Breast epithelium (tissue), 4 donors: ENCODE measurements around the gene CORO1C. TPM values are rescaled to one million over a fixed set of nuclear protein-coding genes. Genes with fewer than 3 reads are reported as not detected.

Experiments
- DNase-seq, 2 donors: peaks; one replicate each; pipeline ENCODE4 v3.0.0-alpha.2; 2019; ENCODE audit warnings: low spot score in 2 of 2
- H3K27ac ChIP-seq, 2 donors: fragments of 200-600 bp; sonication (generic) in 1 of 2; one replicate each; pipeline ENCODE4 v1.5.1; 2016 to 2019; ENCODE audit warnings: mild to moderate bottlenecking in 1 of 2
- H3K27me3 ChIP-seq, 2 donors: fragments of 200-600 bp; sonication (generic) in 1 of 2; one replicate each; pipeline versions ENCODE4 v1.5.1 to v1.6.0; 2017 to 2019; ENCODE audit warnings: control low read depth in 1 of 2, mild to moderate bottlenecking in 1 of 2
- H3K36me3 ChIP-seq: fragments of 200-600 bp; one replicate; pipeline ENCODE4 v1.5.1; 2019
- H3K4me1 ChIP-seq, 2 donors: fragments of 200-600 bp; sonication (generic); one replicate each; pipeline ENCODE4 v1.5.1; 2016 to 2019; ENCODE audit warnings: control low read depth in 1 of 2
- H3K4me3 ChIP-seq, 3 donors: fragments of 200-600 bp; sonication (generic); 1 replicate in 2 of 3; 2 replicates in 1 of 3; pipeline ENCODE4 v1.5.1; 2016 to 2019; ENCODE audit warnings: mild to moderate bottlenecking in 3 of 3, moderate library complexity in 2 of 3
- H3K9me3 ChIP-seq, 2 donors: fragments of 200-600 bp; sonication (generic) in 1 of 2; one replicate each; pipeline ENCODE4 v1.5.1; 2016 to 2019; ENCODE audit warnings: control low read depth in 1 of 2
- POLR2A ChIP-seq: fragments of 450-650 bp; IDR thresholded peaks from one replicate; pipeline ENCODE4 v1.6.1; 2016; ENCODE audit warnings: antibody characterized with exemption, mild to moderate bottlenecking, moderate library complexity
- POLR2AphosphoS5 ChIP-seq, 3 donors: sonication (generic); formaldehyde crosslinking; IDR thresholded peaks; one replicate each; pipeline ENCODE4 v1.6.1; 2017; ENCODE audit warnings: antibody characterized with exemption in 3 of 3
- intact Hi-C: fragments of 100-400 bp; cut with DNase I; formaldehyde crosslinking; loops from one replicate; pipeline ENCODE4 v1.15.1; 2023; ENCODE audit warnings: low total_unique reads
- total RNA-seq, 3 donors: library from RNA; depleted of rRNA; stranded (reverse); fragments of >200 nt; gene quantifications; one replicate each; pipeline ENCODE4 v1.1.0, GENCODE V29; 2016
- TF ChIP-seq, protein P1 (sequence below), 3 donors: fragments of 450-650 bp; IDR thresholded peaks; one replicate each; pipeline ENCODE4 v1.5.1; 2016 to 2017; ENCODE audit warnings: antibody characterized with exemption in 3 of 3, mild to moderate bottlenecking in 3 of 3, moderate library complexity in 3 of 3

The CORO1C gene
- total RNA-seq, 3 donors from 2014 or later, result 121 to 155 (median 149) TPM

DNA sequence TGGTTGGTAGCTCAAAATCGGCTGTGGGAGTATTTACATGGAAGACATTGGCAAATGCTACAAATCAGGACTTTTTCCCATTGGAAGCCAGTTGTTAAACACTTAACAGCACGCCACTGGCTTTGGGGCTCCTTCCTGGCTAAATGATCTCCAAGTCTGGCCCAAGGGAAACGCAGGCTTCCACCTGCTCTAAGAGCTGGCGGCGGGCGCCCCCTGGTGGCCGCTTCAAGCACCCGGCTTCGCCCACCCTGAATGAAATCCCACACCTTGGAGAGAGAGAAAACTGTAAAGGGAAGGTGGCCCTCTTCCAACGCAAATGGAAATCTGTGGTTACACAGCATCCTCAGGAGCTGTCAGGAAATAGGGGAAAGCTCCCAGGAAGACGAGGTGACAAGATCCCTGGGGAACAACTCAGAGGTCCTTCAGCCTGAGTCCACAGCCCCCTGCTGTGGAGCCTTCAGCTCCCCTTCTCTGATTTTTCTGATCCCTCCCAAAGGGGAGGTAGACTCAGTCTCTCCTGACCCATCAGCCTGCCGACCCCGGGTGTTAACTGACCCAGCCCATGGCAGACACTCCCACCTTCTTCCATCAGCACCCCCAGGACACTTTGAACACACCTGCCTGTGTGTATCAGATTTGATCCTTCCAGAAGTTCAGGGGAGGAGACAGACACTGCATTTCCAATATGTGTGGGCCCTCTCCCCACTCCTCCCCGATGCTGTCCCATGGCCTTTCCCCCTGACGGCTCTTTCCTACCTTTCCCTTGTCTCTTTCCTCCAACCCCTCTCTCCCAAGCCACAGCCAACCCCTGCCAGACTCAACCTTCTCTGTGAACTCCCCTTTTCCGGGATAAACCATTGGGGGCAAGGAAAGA, 113.0 kb downstream of the CORO1C start:
- Histone ChIP-seq H3K36me3 (no peaks in the 10 kb centered on the region), H3K9me3 (no peaks in the 10 kb centered on the region), H3K27me3 (no peaks in the 10 kb centered on the region), H3K4me3 (no peak overlapping the region), H3K4me1 (no peaks in the 10 kb centered on the region), H3K27ac (no peak overlapping the region)
- intact Hi-C loops, result loop anchor here (5.0 kb wide), 1 partner anchor 51 kb away; no protein-coding TSS in a partner anchor
- DNase-seq, result peak; percentile 65 to 76
- TF ChIP-seq, protein P1, sequence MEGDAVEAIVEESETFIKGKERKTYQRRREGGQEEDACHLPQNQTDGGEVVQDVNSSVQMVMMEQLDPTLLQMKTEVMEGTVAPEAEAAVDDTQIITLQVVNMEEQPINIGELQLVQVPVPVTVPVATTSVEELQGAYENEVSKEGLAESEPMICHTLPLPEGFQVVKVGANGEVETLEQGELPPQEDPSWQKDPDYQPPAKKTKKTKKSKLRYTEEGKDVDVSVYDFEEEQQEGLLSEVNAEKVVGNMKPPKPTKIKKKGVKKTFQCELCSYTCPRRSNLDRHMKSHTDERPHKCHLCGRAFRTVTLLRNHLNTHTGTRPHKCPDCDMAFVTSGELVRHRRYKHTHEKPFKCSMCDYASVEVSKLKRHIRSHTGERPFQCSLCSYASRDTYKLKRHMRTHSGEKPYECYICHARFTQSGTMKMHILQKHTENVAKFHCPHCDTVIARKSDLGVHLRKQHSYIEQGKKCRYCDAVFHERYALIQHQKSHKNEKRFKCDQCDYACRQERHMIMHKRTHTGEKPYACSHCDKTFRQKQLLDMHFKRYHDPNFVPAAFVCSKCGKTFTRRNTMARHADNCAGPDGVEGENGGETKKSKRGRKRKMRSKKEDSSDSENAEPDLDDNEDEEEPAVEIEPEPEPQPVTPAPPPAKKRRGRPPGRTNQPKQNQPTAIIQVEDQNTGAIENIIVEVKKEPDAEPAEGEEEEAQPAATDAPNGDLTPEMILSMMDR (IDR thresholded peaks at IDR 0.05), result peak; percentile 89 to 95 (median 95)
- TF ChIP-seq POLR2A (no peak), POLR2AphosphoS5 (IDR thresholded peaks at IDR 0.05) (peak in 2 of 3 donors; percentile 32 to 55)

- TF ChIP-seq POLR2A (no peak), POLR2AphosphoS5 (IDR thresholded peaks at IDR 0.05) (no peak)
- TF ChIP-seq, protein P1 (IDR thresholded peaks at IDR 0.05), result no peak
- DNase-seq, result no peak
- intact Hi-C loops, result loop anchor here (5.0 kb wide), 1 partner anchor 50 kb away; no protein-coding TSS in a partner anchor
- no peak overlapping the region for H3K4me3 ChIP-seq
- H3K27me3 ChIP-seq, result no peaks in the 10 kb centered on the region
- H3K4me1 ChIP-seq, result no peaks in the 10 kb centered on the region
- no peaks in the 10 kb centered on the region for H3K9me3 ChIP-seq
- H3K27ac ChIP-seq, result peak overlapping the region in 1 of 2 donors; percentile 5
- H3K36me3 ChIP-seq, result no peaks in the 10 kb centered on the region
Observed at GRCh38 chr12:108616941-108617858, 114.1 kb downstream of the CORO1C start.

GRCh38 chr12:108616359-108616758, 115.0 kb downstream of the CORO1C start:
- intact Hi-C loops, result loop anchor here (5.0 kb wide), 1 partner anchor 49 kb away; no protein-coding TSS in a partner anchor
- Histone ChIP-seq H3K27me3 (no peaks in the 10 kb centered on the region), H3K4me1 (no peaks in the 10 kb centered on the region), H3K4me3 (no peak overlapping the region), H3K27ac (peak overlapping the region in 1 of 2 donors; percentile 3), H3K9me3 (no peaks in the 10 kb centered on the region), H3K36me3 (no peaks in the 10 kb centered on the region)
- TF ChIP-seq POLR2AphosphoS5 (IDR thresholded peaks at IDR 0.05) (no peak), POLR2A (no peak)
- TF ChIP-seq, protein P1 (IDR thresholded peaks at IDR 0.05), result no peak
- no peak for DNase-seq

GRCh38 chr12:108615918-108616317, 115.4 kb downstream of the CORO1C start:
- no peaks in the 10 kb centered on the region for H3K9me3 ChIP-seq
- TF ChIP-seq, protein P1 (IDR thresholded peaks at IDR 0.05), result no peak
- TF ChIP-seq POLR2A, result no peak
- TF ChIP-seq POLR2AphosphoS5 (IDR thresholded peaks at IDR 0.05), result no peak
- H3K27ac ChIP-seq, result no peak overlapping the region
- no peak overlapping the region for H3K4me3 ChIP-seq
- H3K4me1 ChIP-seq, result no peaks in the 10 kb centered on the region
- no peaks in the 10 kb centered on the region for H3K36me3 ChIP-seq
- intact Hi-C loops, result loop anchor here (5.0 kb wide), 1 partner anchor 49 kb away; no protein-coding TSS in a partner anchor
- DNase-seq, result no peak
- H3K27me3 ChIP-seq, result no peaks in the 10 kb centered on the region
